NCI-H1105 treated with DMSO at 0.1 percent for 48 hours (cell line): ENCODE measurements around the gene C1orf198.
"Not testable (repeated sequence)": the region's sequence is repeated elsewhere in the genome, so short reads cannot be mapped to it uniquely, and the experiment has no call there.

ENCODE experiments used
- DNase-seq: peaks from one replicate; lab custom pipeline; 2025; lab: John Stamatoyannopoulos, UW

Gene C1orf198

DNA sequence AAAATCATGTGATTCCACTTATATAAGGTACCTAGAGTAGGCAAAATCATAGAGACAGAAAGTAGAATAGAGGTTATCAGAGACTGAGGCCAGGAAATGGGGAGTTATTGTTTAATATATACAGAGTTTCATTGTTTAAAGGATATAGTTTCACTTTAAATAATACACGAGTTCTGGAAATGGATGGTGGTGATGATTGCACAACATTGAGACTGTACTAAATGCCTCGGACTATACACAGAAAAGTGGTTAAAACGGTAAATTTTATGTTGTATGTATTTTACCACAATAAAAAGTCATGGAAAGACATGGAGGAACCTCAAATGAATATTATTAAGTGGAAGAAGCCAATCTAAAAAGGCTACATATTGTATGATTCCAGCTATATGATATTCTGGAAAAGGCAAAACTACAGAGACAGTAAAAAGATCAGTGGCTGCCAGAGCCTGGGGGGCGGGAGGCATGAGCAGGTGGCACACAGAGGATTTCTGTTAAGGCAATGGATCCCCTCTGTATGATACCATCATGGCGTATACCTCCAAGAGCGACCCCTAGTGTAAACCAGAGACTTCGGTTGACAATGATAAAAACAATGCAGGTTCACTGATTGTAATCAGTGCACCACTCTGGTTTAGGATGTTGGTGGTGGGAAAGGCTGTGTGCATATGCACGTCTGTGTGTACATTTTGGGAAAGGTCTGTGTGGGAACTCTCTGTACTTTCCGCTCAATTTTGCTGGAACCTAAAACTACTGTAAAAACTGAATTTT lies 7.5 kb downstream of the C1orf198 start:
- no peak for DNase-seq

DNA sequence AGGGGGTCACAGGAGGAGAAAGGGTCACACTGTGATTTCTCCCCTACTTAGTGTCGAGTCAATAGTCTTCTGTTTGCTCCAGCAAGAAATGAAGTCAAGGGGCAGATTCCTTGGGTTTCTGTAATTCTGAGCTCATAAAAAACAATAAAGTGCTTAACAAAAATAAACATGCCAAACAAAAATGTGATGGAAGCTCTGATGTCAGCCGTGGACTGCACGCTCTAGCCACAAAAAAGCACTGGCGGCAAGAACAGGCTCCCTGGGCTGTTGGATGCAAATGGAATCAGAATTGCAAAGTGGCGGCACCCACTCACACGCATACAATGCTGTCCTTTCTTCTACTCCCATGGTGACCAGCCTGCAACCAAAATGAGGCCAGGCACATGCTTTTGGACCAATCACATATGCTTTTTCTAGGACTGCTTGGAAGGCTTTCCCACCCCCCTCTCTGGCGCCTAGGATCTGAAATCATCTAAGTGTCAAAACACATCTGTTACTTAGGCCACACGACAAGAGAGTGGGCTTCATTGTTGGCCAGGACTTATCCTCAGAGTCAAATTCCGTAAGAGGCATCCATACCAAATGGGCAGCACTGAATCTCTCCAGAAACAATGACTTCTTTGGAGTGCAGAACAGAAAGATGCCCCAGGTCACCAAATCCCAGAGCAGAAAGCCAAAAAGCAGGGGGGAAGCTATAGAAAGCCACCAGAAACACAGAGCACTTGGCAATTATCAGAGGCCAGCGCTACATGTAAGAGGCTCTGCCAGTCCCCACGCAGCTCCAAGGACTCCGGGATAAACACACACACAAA lies 9.2 kb downstream of the C1orf198 start:
- DNase-seq = no peak

GRCh38 chr1:230858236-230858820 lies 10.0 kb downstream of the C1orf198 start:
- DNase-seq = no peak

DNA sequence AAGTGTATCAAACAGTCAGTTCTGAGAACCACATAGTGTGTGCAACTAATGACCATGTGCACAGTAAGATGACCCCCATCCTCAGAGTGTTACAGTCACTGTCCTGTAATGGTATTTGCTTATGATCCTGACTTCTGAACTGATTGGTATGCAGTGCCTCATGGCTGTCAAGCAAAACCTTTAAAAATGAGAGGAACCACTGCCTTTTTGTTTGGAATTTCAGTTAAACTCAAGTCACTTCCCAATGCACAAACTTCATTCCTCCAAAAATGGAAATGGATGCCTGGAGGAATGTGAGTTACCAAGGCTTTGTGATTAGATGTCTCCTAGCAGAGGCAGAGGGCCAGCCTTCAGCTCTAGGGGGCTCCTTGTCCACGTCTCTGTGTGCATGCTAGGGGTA lies 10.5 kb downstream of the C1orf198 start:
- no peak for DNase-seq

DNA sequence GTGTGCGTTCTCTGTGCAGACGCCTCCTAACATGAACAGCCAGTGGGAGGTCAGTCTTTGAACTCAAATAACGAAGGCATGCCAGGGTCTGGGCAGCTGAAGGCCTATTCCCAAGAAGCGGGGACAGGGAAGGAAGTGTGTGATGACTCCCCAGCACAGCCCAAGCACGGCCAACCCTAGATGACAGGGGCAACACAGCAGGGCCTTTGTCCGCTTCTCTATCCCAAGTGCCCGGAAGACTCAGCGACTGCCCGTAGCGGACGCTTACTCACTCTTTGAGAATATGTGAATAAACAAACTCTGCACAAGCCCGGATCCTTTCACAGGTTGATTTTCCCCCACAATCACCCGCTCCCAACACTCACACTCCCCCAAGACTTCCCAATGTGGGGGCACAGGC lies 11.2 kb downstream of the C1orf198 start:
- DNase-seq = no peak

DNA sequence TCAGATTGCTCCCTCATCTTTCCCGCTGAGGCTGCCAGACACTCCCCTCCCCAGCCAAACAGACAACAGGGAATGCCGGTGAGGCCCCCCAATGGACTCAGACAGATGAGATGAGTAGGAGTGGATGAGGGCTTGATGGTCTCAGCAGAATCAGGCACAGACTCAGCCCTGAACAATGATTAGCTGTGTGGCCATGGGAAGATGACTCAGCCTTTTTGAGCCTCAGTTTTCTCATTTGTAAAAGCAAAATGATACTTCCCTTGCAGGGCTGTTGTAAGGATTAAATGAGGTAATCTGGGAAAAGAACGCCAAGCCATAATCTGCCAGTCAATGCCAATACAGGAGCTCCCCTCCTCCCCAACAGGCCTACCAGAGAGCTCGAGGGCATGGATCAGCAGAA lies 12.4 kb downstream of the C1orf198 start:
- no peak for DNase-seq

DNA sequence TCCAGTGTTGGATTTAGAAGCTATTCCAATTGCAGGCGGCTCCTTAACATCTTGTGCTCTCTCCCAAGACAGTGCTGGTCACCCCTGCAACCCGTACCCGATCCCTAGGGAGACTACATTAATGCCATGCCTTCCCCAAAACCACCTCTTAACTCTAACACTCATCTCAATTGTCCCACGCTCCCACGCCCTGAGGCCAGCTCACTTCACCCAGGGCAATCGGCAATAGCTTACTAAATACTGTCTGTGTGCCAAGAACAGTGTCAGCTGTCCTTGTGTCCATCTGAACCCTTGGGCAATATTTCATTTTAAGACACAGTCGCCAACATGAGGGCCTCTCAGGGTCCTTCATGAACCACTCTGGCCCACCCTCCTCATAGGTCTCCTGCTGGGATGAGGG lies 13.9 kb downstream of the C1orf198 start:
- DNase-seq = no peak

DNA sequence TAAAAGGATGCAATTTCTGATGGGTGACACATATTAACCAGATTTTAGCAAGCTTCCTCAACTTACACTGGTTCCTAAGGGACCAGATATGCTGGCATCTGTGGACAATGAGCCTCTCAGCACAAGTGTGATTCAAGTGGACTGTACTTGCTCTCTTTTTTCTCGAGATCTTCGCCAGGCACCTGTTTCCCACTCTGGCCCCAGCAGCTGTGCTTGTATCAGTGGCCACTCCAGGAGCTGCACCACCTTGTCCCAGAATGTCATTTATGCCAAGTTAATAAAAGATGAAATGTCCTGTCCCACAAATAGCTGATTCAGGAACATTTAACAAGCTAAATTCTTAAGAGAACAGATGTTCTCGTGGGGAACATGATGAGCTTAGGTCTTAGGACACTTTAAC lies 14.6 kb downstream of the C1orf198 start:
- DNase-seq = no peak

DNA sequence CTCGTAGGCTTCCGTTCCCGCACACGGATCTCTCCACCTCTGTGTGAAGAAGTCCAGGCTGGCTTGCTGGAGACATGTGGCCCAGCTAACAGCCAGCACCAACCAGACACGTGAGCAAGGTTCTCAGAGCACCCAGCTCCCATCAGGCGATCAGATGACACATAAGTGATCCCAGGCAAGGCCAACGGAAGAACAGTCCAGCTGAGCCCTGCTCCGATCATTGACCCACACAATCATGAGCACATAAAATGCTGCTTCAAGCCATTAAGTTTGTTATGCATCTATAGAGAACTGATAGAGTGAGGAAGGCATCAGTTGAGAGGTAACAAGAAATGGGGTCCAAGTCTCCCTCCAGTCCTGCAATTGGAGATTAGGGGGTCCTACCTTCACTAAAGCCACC lies 15.4 kb downstream of the C1orf198 start:
- no peak for DNase-seq

DNA sequence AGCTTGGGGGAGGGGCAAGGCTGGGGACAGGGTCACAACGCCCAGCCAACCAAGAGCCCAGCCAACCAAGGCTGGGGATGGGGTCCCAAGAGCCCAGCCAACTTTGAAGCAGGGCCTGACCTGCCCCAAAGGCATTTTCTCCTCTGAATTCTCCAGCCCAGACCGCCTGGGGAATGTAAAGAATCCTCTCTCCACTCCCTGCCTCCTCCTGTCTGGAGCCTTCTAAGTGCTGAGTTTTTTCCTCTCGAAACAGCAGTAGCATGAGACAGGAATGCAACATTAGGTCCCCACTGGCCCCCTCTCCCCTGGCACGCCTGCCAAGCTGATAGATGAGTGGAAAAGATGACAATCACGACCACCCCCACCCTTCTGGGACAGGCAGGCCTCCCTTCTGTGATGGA lies 17.0 kb downstream of the C1orf198 start:
- DNase-seq = no peak

DNA sequence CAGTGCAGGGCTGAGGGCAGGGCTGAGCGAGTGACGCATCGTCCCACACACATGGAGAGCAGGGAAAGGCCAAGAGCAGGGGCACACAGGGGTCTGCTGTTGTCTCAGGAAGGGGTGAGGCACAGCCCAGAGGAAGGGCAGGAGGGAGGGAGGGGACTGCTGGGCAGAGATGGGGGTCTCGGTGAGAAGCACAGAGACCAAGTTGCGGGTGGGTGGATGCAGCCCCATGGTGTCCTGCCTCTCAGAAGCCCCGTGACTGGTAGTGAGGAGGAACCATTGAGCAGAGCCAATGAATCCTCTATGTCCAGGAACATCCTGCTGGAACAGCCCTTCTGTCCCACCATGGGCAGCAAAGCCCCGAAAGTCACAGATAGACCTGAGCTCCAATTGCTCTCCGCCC lies 17.8 kb downstream of the C1orf198 start:
- no peak for DNase-seq

GRCh38 chr1:230849451-230850224 lies 18.7 kb downstream of the C1orf198 start:
- no peak for DNase-seq

- no peak for DNase-seq
Observed at GRCh38 chr1:230848235-230848634, 20.1 kb downstream of the C1orf198 start.

- not testable (repeated sequence) for DNase-seq
Observed at GRCh38 chr1:230845184-230845583, 23.1 kb downstream of the C1orf198 start.

GRCh38 chr1:230844561-230844960 lies 23.8 kb downstream of the C1orf198 start:
- DNase-seq = no peak

GRCh38 chr1:230843503-230844309 lies 24.6 kb downstream of the C1orf198 start:
- no peak for DNase-seq

DNA sequence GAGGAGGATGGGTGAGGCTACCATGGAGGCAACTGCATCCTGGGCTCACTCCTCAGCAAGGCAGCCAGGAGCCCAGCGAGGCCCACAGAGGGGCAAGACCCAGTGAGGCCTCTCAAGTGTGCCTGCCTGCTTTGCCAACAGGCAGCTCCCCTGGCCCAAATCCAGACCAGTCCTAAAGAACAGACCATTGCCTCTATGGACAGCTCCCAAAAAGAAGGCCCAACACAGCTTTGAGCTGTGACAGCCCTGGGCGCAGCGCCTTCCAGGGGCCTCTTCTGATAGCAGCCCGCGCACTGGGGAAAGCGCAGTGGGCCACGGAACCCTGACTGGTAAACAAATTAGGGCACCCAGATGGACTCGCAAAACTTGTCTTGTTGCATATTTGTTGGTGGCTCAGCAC lies 25.5 kb downstream of the C1orf198 start:
- DNase-seq = no peak

- DNase-seq = no peak
Observed at GRCh38 chr1:230839173-230839572, 29.1 kb downstream of the C1orf198 start.

GRCh38 chr1:230836793-230837192 lies 31.5 kb downstream of the C1orf198 start:
- DNase-seq = no peak

GRCh38 chr1:230836347-230836746 lies 32.0 kb downstream of the C1orf198 start:
- DNase-seq = no peak

- DNase-seq = no peak
Observed at GRCh38 chr1:230834292-230834691, 34.0 kb downstream of the C1orf198 start.
